Aorta (tissue), 5 donors: ENCODE results near the gene P4HA2. TPM values are rescaled to one million over a fixed set of nuclear protein-coding genes. Genes with fewer than 3 reads are reported as not detected.

Experiments used
- ATAC-seq: fragments of 200-7000 bp; cut with Tn5 transposase; one replicate; pipeline ENCODE4 v1.9.1; 2022; ENCODE audit warnings: moderate library complexity; ENCODE audit not compliant: low FRiP score
- DNase-seq, 2 donors: peaks; one replicate each; pipeline ENCODE4 v3.0.0-alpha.2; 2020
- H3K27ac ChIP-seq, 2 donors: one replicate each; pipeline ENCODE4 v1.5.1; 2013; ENCODE audit warnings: low read length in 2 of 2, mild to moderate bottlenecking in 2 of 2, moderate library complexity in 2 of 2, control low read depth in 1 of 2, inconsistent platforms in 1 of 2, low read depth in 1 of 2
- H3K27me3 ChIP-seq, 2 donors: one replicate each; pipeline ENCODE4 v1.6.1; 2013; ENCODE audit warnings: control low read depth in 1 of 2, low read length in 1 of 2, mild to moderate bottlenecking in 1 of 2, moderate library complexity in 1 of 2; ENCODE audit not compliant: insufficient read depth in 2 of 2, control insufficient read depth in 1 of 2
- H3K36me3 ChIP-seq, 2 donors: one replicate each; pipeline ENCODE4 v1.6.1; 2013; ENCODE audit warnings: control low read depth in 1 of 2, low read length in 1 of 2, mild to moderate bottlenecking in 1 of 2; ENCODE audit not compliant: insufficient read depth in 2 of 2, control insufficient read depth in 1 of 2
- H3K4me1 ChIP-seq, 2 donors: one replicate each; pipeline ENCODE4 v1.6.1; 2013; ENCODE audit warnings: low read length in 2 of 2, control low read depth in 1 of 2, mild to moderate bottlenecking in 1 of 2, moderate library complexity in 1 of 2; ENCODE audit not compliant: insufficient read depth in 2 of 2, control insufficient read depth in 1 of 2
- H3K4me3 ChIP-seq, 2 donors: one replicate each; pipeline ENCODE4 v1.5.1; 2013; ENCODE audit warnings: low read length in 2 of 2, control low read depth in 1 of 2, mild to moderate bottlenecking in 1 of 2
- H3K9me3 ChIP-seq: one replicate; pipeline ENCODE4 v1.6.1; 2013; ENCODE audit warnings: mild to moderate bottlenecking, low read length; ENCODE audit not compliant: control insufficient read depth
- WGBS, 2 donors: extraction: QIAGEN DNeasy Blood & Tissue Kit; methylation state at CpG; one replicate each; pipeline ENCODE4 v1.1.7; 2013; 5-methylcytosine and 5-hydroxymethylcytosine counted together
- intact Hi-C, 2 donors: fragments of 100-400 bp; cut with DNase I; formaldehyde crosslinking; loops; one replicate each; pipeline versions ENCODE4 v1.14.2 to v1.15.0; 2022
- polyA plus RNA-seq, 2 donors: library from polyadenylated mRNA; stranded (reverse); fragments of 200-250 nt; gene quantifications; one replicate each; pipeline ENCODE4 v1.2.3, GENCODE V29; 2013
- total RNA-seq, 2 donors: library from RNA; stranded (reverse); fragmentation: NEBNext Ultra II Directional; extraction: Animal tissue kit (Norgen Biotek cat#: 25700); gene quantifications; one replicate each; pipeline ENCODE4 v1.2.1, GENCODE V29; 2021
- donor health status: healthy with polysubstance abuse.
- donor health status: Bipolar disorder and iron deficiency.
- donor health status: DM: no; HTN: no; CAD: no.
- donor health status: DM: no; HTN: no; CAD: no.
- donor health status: DM: yes; HTN: yes; CAD: no.

Gene P4HA2
- total and polyA plus RNA-seq, 4 donors, result 19.2 to 68.1 (median 34.6) TPM

DNA sequence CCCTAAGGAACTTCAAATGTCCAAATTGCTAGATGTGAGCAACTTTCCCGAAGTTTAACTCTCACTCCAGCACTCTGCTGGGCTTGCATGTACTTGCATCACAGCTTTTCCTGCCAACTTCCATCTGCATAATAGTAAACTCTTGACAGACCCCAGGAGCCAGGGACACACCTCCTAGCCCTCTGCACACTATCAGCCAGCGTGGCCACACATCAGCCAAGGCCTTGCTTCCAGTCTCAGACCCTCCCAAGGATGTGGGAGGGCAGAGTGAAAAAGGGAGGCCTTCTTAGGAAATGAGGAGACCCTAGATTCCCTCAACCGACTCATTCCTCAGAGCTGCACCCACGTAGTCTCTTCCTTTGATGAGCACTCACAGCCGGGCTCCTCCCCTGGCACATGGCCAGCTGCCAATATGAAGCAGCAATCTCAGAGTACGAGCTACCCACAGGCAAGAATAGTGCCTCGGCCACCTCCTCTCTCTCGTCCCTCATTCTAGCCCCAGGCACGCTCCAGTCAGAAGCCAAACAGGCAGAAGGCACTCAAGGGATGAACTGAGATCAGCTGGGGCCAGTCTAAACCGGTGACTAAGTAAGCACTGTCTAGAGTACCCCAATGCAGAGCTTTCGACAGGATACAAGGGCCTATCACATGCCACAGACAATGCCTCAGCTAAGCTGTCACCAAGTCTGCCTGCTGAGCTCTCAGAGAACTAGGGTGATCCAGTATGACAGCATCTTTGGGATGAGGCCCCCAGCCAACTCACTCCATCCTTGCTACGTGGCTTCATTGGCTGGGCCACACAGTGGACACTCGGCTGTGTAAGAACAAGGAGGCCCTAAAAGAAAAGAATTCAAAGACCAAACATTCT is 2.3 kb downstream of the P4HA2 start:
- intact Hi-C loops, result no loop called here
- DNase-seq, result peak; percentile 67 to 88
- ATAC-seq, result peak; percentile 9
- Histone ChIP-seq H3K27ac (no peak overlapping the region), H3K9me3 (no peaks in the 10 kb centered on the region), H3K4me1 (peaks cover 5 to 7% of the 10 kb centered on the region in 2 donors), H3K36me3 (no peaks in the 10 kb centered on the region), H3K27me3 (no peaks in the 10 kb centered on the region), H3K4me3 (peak overlapping the region in 1 of 2 donors; percentile 6)
- WGBS, 2 donors, result 16 to 18% methylated on average over 13 of the region's 13 CpGs

DNA sequence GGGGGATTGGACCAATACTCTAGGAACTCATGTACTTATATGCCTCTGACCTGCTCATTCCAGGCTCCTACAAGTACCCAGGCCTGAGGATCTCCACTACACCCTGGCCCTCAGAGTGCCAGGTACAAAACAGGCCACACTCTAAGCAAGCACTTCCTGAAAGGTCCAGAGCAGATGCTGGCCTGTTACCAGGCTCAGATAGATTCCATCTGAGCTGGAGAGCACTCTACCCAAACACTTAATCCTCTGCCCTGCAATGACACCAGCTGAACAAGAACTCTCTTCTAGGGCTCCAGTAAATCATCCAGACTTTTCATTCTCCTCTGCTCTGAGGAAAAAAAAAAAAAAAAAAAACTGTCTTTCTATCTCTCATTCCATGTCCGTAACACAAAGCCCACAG is 2.9 kb downstream of the P4HA2 start:
- Histone ChIP-seq H3K9me3 (no peaks in the 10 kb centered on the region), H3K4me1 (peaks cover 8 to 12% of the 10 kb centered on the region in 2 donors), H3K36me3 (no peaks in the 10 kb centered on the region), H3K27ac (no peak overlapping the region), H3K4me3 (no peak overlapping the region), H3K27me3 (no peaks in the 10 kb centered on the region)
- 15 to 16% methylated on average over 1 of the region's 1 CpG for WGBS, 2 donors
- ATAC-seq (no peak), DNase-seq (peak in 1 of 2 donors; percentile 10)
- intact Hi-C loops, result no loop called here

DNA sequence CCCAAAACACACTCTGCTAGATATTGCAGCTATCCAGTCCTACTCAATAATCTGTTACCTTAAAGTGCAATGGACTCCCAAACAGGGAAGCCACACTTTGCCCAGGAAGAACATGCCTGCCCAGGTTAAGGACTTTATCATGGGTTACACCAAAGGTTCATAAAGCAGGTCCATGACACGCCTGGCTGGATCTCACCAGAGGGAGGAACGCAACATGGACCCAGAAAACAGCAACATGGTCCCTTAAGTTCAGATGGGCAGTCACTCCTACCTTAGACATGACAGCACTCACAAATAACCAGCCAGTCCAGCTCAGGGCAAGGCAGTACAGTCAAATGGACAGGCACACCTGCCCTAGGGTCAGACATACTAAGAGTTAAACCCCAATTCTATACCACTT is 3.8 kb downstream of the P4HA2 start:
- Histone ChIP-seq H3K4me1 (peaks cover 8 to 12% of the 10 kb centered on the region in 2 donors), H3K27ac (peak overlapping the region in 1 of 2 donors; percentile 29), H3K27me3 (no peaks in the 10 kb centered on the region), H3K9me3 (no peaks in the 10 kb centered on the region), H3K4me3 (no peak overlapping the region), H3K36me3 (no peaks in the 10 kb centered on the region)
- intact Hi-C loops, result no loop called here
- DNase-seq (peak in 1 of 2 donors; percentile 25), ATAC-seq (no peak)
- 96 to 100% methylated on average over 2 of the region's 2 CpGs for WGBS, 2 donors

DNA sequence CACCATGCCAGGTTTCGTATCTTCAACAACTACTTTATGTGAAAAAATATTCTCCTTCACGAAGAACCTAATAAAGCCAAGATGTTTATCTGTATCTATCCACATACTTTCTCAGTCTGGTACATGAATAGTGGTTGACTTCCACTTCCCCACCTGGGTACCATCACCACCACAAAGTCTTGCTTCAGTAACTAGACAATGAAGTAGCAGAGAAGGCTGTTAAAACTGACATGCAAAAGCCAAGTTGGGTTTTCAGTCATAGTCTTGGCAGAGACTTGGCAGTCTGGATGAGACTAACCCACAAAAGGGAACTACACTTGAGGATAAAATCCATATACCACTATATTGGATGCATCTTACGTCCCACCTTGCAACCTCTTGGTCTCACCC is 5.0 kb downstream of the P4HA2 start:
- peak overlapping the region in 1 of 2 donors; percentile 98 for H3K27ac ChIP-seq
- intact Hi-C loops, result no loop called here
- no peak overlapping the region for H3K4me3 ChIP-seq
- no peaks in the 10 kb centered on the region for H3K9me3 ChIP-seq
- no peaks in the 10 kb centered on the region for H3K36me3 ChIP-seq
- no peak for DNase-seq
- WGBS, 2 donors, result 68 to 74% methylated on average over 3 of the region's 3 CpGs
- peaks cover 8 to 12% of the 10 kb centered on the region in 2 donors for H3K4me1 ChIP-seq
- no peak for ATAC-seq
- H3K27me3 ChIP-seq, result no peaks in the 10 kb centered on the region

DNA sequence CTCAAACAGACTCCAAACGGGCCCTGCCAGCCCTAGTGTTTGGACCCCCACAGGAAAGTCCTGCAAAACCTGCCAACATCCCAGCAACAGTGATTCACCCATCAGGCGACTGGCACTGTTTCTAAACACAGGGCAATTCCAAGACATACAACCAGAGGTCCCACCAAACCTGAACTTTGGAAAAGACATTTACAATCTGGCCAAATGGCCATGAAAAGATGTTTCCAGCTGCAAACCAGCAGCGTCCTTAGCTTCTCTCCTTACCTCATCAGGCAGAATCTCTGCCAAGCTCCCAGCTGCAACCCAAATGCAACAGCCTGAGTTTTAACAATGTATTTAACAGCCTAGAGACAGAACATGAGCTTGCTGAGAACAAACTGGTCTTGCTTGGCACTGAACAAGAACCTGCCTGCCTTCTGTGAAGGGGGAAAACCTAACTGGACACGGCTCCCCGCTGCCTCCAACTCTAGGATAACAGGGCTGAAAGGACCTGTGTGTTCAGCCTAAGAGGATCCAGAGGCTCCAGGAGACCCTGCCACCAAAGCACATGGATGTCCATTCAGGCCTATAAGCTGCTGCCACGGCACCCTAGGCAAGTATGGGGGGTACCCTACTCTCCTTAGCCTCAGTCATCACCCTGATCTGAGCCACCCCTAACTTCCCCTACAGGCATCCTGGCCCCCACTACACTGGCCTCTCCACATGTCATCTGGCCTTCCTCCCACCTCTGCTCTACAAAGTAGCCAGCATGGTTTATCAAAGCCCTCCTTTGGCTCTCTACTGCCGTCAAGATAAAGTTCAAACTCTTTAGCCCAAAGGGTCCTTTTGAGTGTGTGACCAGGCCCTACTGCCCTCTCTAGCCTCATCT is 5.6 kb downstream of the P4HA2 start:
- ATAC-seq (peak; percentile 65), DNase-seq (peak; percentile 71 to 74)
- no peaks in the 10 kb centered on the region for H3K9me3 ChIP-seq
- H3K4me3 ChIP-seq, result no peak overlapping the region
- H3K4me1 ChIP-seq, result peaks cover 8 to 12% of the 10 kb centered on the region in 2 donors
- WGBS, 2 donors, result 11% methylated on average over 7 of the region's 7 CpGs
- intact Hi-C loops, result no loop called here
- H3K27me3 ChIP-seq, result no peaks in the 10 kb centered on the region
- no peaks in the 10 kb centered on the region for H3K36me3 ChIP-seq
- peak overlapping the region; percentile 34 to 98 for H3K27ac ChIP-seq

DNA sequence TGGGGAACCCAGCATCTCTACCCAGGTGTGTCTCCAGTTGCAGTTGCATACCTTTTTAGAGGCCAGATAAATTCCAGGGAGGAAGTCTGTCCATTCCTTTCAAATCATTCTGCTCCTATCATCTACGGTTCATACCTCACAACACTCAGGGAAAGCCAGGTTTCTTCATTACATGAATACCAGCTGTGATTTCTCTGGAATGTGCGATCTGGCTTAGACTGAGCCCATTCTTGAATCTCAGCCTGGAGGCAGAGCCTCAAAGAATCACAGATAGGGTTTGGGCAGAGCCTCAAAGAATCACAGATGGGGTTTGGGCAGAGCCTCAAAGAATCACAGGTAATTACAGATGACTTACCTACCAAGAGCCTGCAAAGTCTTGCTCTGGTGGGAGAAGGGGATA is 7.2 kb downstream of the P4HA2 start:
- WGBS, 2 donors, result 13 to 15% methylated on average over 2 of the region's 2 CpGs
- Histone ChIP-seq H3K27me3 (no peaks in the 10 kb centered on the region), H3K9me3 (no peaks in the 10 kb centered on the region), H3K4me1 (peaks cover 8 to 12% of the 10 kb centered on the region in 2 donors), H3K4me3 (no peak overlapping the region), H3K36me3 (no peaks in the 10 kb centered on the region), H3K27ac (peak overlapping the region; percentile 15 to 72)
- intact Hi-C loops, result no loop called here
- ATAC-seq (no peak), DNase-seq (no peak)

DNA sequence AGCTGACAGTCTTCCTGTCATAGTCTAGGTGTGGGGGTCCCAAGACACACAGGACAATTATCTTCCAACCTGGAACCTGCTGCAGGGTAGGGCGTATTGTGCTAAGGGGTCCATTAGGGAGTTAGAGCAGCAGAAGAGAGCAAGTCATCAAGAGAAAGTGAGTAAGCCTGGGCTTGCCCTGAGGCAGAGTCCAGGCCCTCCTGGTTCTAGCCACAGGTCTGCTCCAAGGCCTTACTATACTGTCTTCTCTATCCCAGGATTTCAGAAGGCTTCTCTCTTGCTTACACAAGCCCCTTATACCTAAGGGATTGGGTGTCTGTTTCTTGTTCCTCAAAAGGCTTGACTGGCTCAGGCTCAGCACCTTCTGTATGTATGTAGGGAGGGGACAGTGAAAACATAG is 7.7 kb downstream of the P4HA2 start:
- peaks cover 8 to 10% of the 10 kb centered on the region in 2 donors for H3K4me1 ChIP-seq

DNA sequence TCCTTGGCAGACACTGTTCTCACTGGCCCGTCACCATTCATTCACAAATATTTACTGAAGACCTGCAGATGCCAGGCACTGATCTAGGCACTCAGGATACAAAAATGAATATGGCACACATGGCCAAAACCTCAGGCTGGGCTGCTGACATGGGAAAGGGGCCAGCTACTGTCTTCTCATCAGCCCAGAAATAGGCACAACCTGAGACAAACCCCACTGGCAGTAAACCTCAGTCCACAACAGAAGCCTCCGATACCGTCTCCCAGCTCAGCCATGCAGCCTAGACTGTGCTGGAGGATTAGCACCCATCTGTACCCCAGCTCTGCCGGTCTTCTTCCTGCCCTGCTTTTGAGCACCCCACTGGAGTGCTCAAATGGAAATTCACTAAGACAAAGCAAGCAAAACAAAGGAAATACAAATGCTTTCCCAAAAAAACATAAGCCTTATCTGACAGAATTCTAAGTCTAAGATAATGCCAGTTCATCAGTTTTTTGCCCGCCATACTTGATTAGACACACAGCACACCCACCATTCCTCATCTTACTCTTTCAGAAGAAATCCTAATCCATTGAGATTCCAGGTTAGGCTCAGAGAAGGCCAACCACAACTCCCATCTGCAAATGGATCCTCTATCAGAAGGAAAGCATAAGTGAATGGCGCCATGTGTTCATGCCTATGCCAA is 8.2 kb downstream of the P4HA2 start:
- ATAC-seq, result no peak
- Histone ChIP-seq H3K4me1 (peaks cover 8 to 16% of the 10 kb centered on the region in 2 donors), H3K27ac (peak overlapping the region in 1 of 2 donors; percentile 73)

More for the DNA sequence above, 7.7 kb downstream of the P4HA2 start:
- no peaks in the 10 kb centered on the region for H3K9me3 ChIP-seq
- no peak for ATAC-seq
- no peak overlapping the region for H3K4me3 ChIP-seq
- DNase-seq, result peak in 1 of 2 donors; percentile 5
- intact Hi-C loops, result no loop called here
- no peaks in the 10 kb centered on the region for H3K27me3 ChIP-seq
- no peaks in the 10 kb centered on the region for H3K36me3 ChIP-seq
- H3K27ac ChIP-seq, result peak overlapping the region in 1 of 2 donors; percentile 72
- 78 to 94% methylated on average over 1 of the region's 1 CpG for WGBS, 2 donors

More for the DNA sequence above, 8.2 kb downstream of the P4HA2 start:
- H3K27me3 ChIP-seq, result no peaks in the 10 kb centered on the region
- 40 to 54% methylated on average over 6 of the region's 6 CpGs for WGBS, 2 donors
- H3K4me3 ChIP-seq, result no peak overlapping the region
- no peaks in the 10 kb centered on the region for H3K9me3 ChIP-seq
- H3K36me3 ChIP-seq, result no peaks in the 10 kb centered on the region
- DNase-seq, result peak in 1 of 2 donors; percentile 31
- intact Hi-C loops, result no loop called here
